K562 (cell line): ENCODE data around the gene HMGXB3. TPM values are rescaled to one million over a fixed set of nuclear protein-coding genes. Genes with fewer than 3 reads are reported as not detected.

ENCODE experiments used
- ATAC-seq: fragments of 200-7000 bp; cut with Tn5 transposase; 3 replicates; pipeline ENCODE4 v1.9.1; 2020; ENCODE audit warnings: moderate library complexity
- BruUV-seq: library from RNA; stranded (reverse); fragments of 400-500 nt; replicated peaks from 2 replicates; lab custom pipeline; 2021; lab: Mats Ljungman, UMichigan
- CTCF ChIA-PET: fragments of 300-600 bp; formaldehyde crosslinking; extraction: SDS; loops from one replicate; lab custom pipeline; 2021; ENCODE audit warnings: low intra/inter-chr PET ratio; lab: Yijun Ruan, JAX
- POLR2A ChIA-PET: fragments of 300-600, 350-650 bp; sonication (Branson Sonifier 250); formaldehyde crosslinking; extraction: SDS; loops from one replicate; lab custom pipeline; 2021; ENCODE audit warnings: antibody characterized with exemption, inconsistent platforms; lab: Yijun Ruan, JAX
- DNase-seq, 4 experiments: peaks; one replicate each; pipeline versions ENCODE4 v3.0.0 to v3.0.0-alpha.2; 2011 to 2018; ENCODE audit warnings: low spot score in 3 of 4, mixed read lengths in 3 of 4; ENCODE audit errors: extremely low read depth in 1 of 4
- FAIRE-seq: peaks from 2 replicates; lab custom pipeline; 2011; peaks lifted over from hg19 to GRCh38; lab: Jason Lieb, UNC
- H2AFZ ChIP-seq: 2 replicates; pipeline ENCODE4 v1.6.0; 2011; ENCODE audit warnings: low read depth, low read length, control low read depth, inconsistent platforms
- H3K27ac ChIP-seq: fragments of 200-600 bp; 3 replicates; pipeline ENCODE4 v1.8.0; 2011; ENCODE audit warnings: low read depth, mild to moderate bottlenecking, control low read depth, inconsistent platforms, low read length, moderate library complexity, mixed read lengths; ENCODE audit errors: extremely low read depth
- H3K27me3 ChIP-seq, 2 experiments: fragments of 300-600 bp in 1 of 2; 2 replicates in 1 of 2; 3 replicates in 1 of 2; pipeline versions ENCODE4 v1.6.0 to v1.8.0; 2011; ENCODE audit warnings: inconsistent platforms in 2 of 2, low read length in 2 of 2, mild to moderate bottlenecking in 1 of 2, mixed read lengths in 1 of 2, moderate library complexity in 1 of 2; ENCODE audit not compliant: control insufficient read depth in 2 of 2, insufficient read depth in 2 of 2
- H3K36me3 ChIP-seq: fragments of 300-600 bp; 3 replicates; pipeline ENCODE4 v1.8.0; 2011; ENCODE audit warnings: mild to moderate bottlenecking, low read length, inconsistent platforms; ENCODE audit not compliant: control insufficient read depth, insufficient read depth
- H3K4me1 ChIP-seq, 2 experiments: fragments of 200-600 bp in 1 of 2; replicated peaks in 1 of 2; 2 replicates in 1 of 2; 3 replicates in 1 of 2; pipeline versions ENCODE4 v1.5.1 to v1.8.0; 2011; ENCODE audit warnings: inconsistent platforms in 2 of 2, low read length in 2 of 2, mild to moderate bottlenecking in 1 of 2, mixed read lengths in 1 of 2, moderate library complexity in 1 of 2; ENCODE audit not compliant: control insufficient read depth in 2 of 2, insufficient read depth in 2 of 2
- H3K4me2 ChIP-seq: 2 replicates; pipeline ENCODE4 v1.6.1; 2011; ENCODE audit warnings: low read length, control low read depth, inconsistent platforms, mixed read lengths; ENCODE audit not compliant: insufficient read depth
- H3K4me3 ChIP-seq: fragments of 200-600 bp; sonication (generic), shearing (Covaris generic); 2 replicates; pipeline ENCODE4 v1.5.1; 2016; ENCODE audit warnings: control low read depth, inconsistent platforms
- H3K79me2 ChIP-seq: fragments of 200-600 bp; 3 replicates; pipeline ENCODE4 v1.8.0; 2011; ENCODE audit warnings: low read length, inconsistent platforms; ENCODE audit not compliant: control insufficient read depth, insufficient read depth
- H3K9ac ChIP-seq, 2 experiments: 2 replicates each; pipeline versions ENCODE4 v1.6.0 to v1.6.1; 2011; ENCODE audit warnings: low read depth in 2 of 2, low read length in 2 of 2, control low read depth in 1 of 2, inconsistent platforms in 1 of 2, mild to moderate bottlenecking in 1 of 2, mixed read lengths in 1 of 2; ENCODE audit not compliant: insufficient read depth in 1 of 2
- H3K9me1 ChIP-seq: one replicate; pipeline ENCODE4 v1.6.0; 2011; ENCODE audit warnings: inconsistent platforms, mild to moderate bottlenecking, low read length, moderate library complexity; ENCODE audit not compliant: control insufficient read depth, insufficient read depth
- H3K9me3 ChIP-seq: replicated peaks from 2 replicates; pipeline ENCODE4 v1.5.1; 2011; ENCODE audit warnings: low read depth, low read length, inconsistent platforms; ENCODE audit not compliant: control insufficient read depth, insufficient read depth
- H4K20me1 ChIP-seq: replicated peaks from 2 replicates; pipeline ENCODE4 v1.6.1; 2011; ENCODE audit warnings: low read length, inconsistent platforms, mixed read lengths; ENCODE audit not compliant: control insufficient read depth, insufficient read depth
- BMI1 ChIP-seq: fragments of 150-350 bp; IDR thresholded peaks from 2 replicates; pipeline ENCODE4 v1.6.1; 2014; ENCODE audit warnings: low read length
- CBX3 ChIP-seq, 2 experiments: IDR thresholded peaks; 1 replicate in 1 of 2; 2 replicates in 1 of 2; pipeline ENCODE4 v1.6.1; 2012; ENCODE audit warnings: inconsistent platforms in 2 of 2, low read length in 2 of 2, borderline replicate concordance in 1 of 2, control low read depth in 1 of 2
- CTBP1 ChIP-seq: fragments of 450-650 bp; IDR thresholded peaks from 2 replicates; pipeline ENCODE4 v1.6.1; 2016; ENCODE audit warnings: borderline replicate concordance
- CTCF ChIP-seq, 3 experiments: IDR thresholded peaks in 2 of 3; conservative IDR thresholded peaks in 1 of 3; 2 replicates each; pipeline ENCODE4 v1.5.1; 2011 to 2012; ENCODE audit warnings: low read length in 3 of 3, mild to moderate bottlenecking in 3 of 3, control low read depth in 2 of 3, improper control_type of control experiment in 1 of 3, inconsistent platforms in 1 of 3, low read depth in 1 of 3, mixed read lengths in 1 of 3, moderate library complexity in 1 of 3; ENCODE audit not compliant: insufficient read depth in 2 of 3
- ELF2 ChIP-seq: fragments of 250-450 bp; sonication (Bioruptor Pico); IDR thresholded peaks from 2 replicates; pipeline ENCODE4 v1.5.0; 2021; ENCODE audit warnings: mild to moderate bottlenecking
- GATAD2B ChIP-seq: fragments of 450-650 bp; IDR thresholded peaks from 2 replicates; pipeline ENCODE4 v1.6.1; 2017; ENCODE audit warnings: mild to moderate bottlenecking, borderline replicate concordance
- REST ChIP-seq, 2 experiments: fragments of 450-650 bp; formaldehyde crosslinking in 1 of 2; IDR thresholded peaks; 2 replicates each; pipeline versions ENCODE4 v1.4.0 to v1.6.1; 2014 to 2020; ENCODE audit warnings: mild to moderate bottlenecking in 2 of 2, borderline replicate concordance in 1 of 2, low read depth in 1 of 2
- ZNF395 ChIP-seq: fragments of 200-800 bp; sonication (Bioruptor generic); IDR thresholded peaks from 2 replicates; pipeline ENCODE4 v1.6.1; 2017; ENCODE audit warnings: missing genetic modification characterization, missing compliant biosample characterization
- WGBS: fragments of 100-300 bp; shearing (Covaris generic); methylation state at CpG from one replicate; pipeline ENCODE4 v1.1.6; 2016; ENCODE audit warnings: low coverage, mixed read lengths; ENCODE audit not compliant: insufficient coverage; ENCODE audit errors: missing lambda C conversion rate; 5-methylcytosine and 5-hydroxymethylcytosine counted together
- in situ Hi-C: fragments of 300-500 bp; cut with MboI; formaldehyde crosslinking; loops from 4 replicates; pipeline ENCODE4 v1.15.0; 2018; ENCODE audit warnings: inconsistent platforms, mixed read lengths
- intact Hi-C: fragments of 100-400 bp; cut with micrococcal nuclease; formaldehyde crosslinking; loops from 2 replicates; pipeline ENCODE4 v1.14.2; 2022
- polyA plus RNA-seq, 8 experiments: library from polyadenylated mRNA; depleted of rRNA in 4 of 8; stranded (reverse) in 5 of 8; unstranded in 3 of 8; fragments of >200 nt; fragmentation: Nextera tagmentation in 2 of 8; fragmentation: Illumina TruSeq in 1 of 8; extraction: Ambion mirVana in 2 of 8; extraction: Trizol in 1 of 8; gene quantifications; 2 replicates each; pipeline versions ENCODE4 v1.2.1 to v1.2.3, GENCODE V29; 2011 to 2014; ENCODE audit warnings: inconsistent platforms in 1 of 8, missing spikeins in 1 of 8
- total RNA-seq, 7 experiments: library from RNA; depleted of rRNA in 6 of 7; stranded (reverse); fragments of >200 nt in 6 of 7; fragmentation: Illumina TruSeq in 2 of 7; extraction: Trizol in 2 of 7; gene quantifications; 2 replicates each; pipeline versions ENCODE4 v1.2.1 to v1.2.3, GENCODE V29; 2011 to 2021; ENCODE audit warnings: low replicate concordance in 1 of 7

The HMGXB3 gene
- total and polyA plus RNA-seq, 9 of the 15 experiments (the other 6 are each of a cell fraction or from before 2014, with no cell fraction given) = 1.8 to 44.1 (median 32.2) TPM

- TF ChIP-seq REST (IDR thresholded peaks at IDR 0.05; ENCODE audit: borderline replicate concordance) = no peak
- no peak for TF ChIP-seq REST (CRISPR knock-in tag; IDR thresholded peaks at IDR 0.05; ENCODE audit: low read depth)
These were observed 44.2 kb downstream of the HMGXB3 start (continued) for GRCh38 chr5:150044712-150045111.

- in situ Hi-C loops (no loop called here), intact Hi-C loops (no loop called here)
- no peak overlapping the region for H3K9ac ChIP-seq
- 68% methylated on average over 6 of the region's 6 CpGs for WGBS
- no peak overlapping the region for H2AFZ ChIP-seq
- no peaks in the 10 kb centered on the region for H3K79me2 ChIP-seq
- CTCF ChIA-PET = no interaction called here
- POLR2A ChIA-PET = interaction anchor here (1.2 to 1.7 kb wide), 2 partner anchors 16 to 17 kb away, joined by 3 to 6 read pairs; no protein-coding TSS in a partner anchor
- peaks cover 93% of the 10 kb centered on the region for H3K36me3 ChIP-seq
- H4K20me1 ChIP-seq = no peaks in the 10 kb centered on the region
- FAIRE-seq (no peak), ATAC-seq (peak; percentile 54), DNase-seq (peak; percentile 30 to 48 (median 38))
- H3K4me1 ChIP-seq = peaks cover 14 to 31% of the 10 kb centered on the region in 2 experiments
- no peak overlapping the region for H3K4me2 ChIP-seq
- no peaks in the 10 kb centered on the region for H3K27me3 ChIP-seq
- BruUV-seq = no TSS peak
- no peak overlapping the region for H3K4me3 ChIP-seq
- H3K9me1 ChIP-seq = peaks cover 3% of the 10 kb centered on the region
- H3K27ac ChIP-seq = no peak overlapping the region
- no peaks in the 10 kb centered on the region for H3K9me3 ChIP-seq
- TF ChIP-seq ZNF395 (CRISPR knock-in tag) (0 out of 2 replicates have a peak, but pooled peaks have one; percentile 26), CBX3 (IDR thresholded peaks at IDR 0.05; ENCODE audit: borderline replicate concordance in 1 of 2, low read length in 2 of 2) (no peak), BMI1 (no peak), GATAD2B (no peak), ELF2 (CRISPR knock-in tag) (no peak), CTCF (IDR thresholded peaks at IDR 0.05 in 2 of 3, conservative IDR thresholded peaks at IDR 0.05 in 1 of 3; ENCODE audit: insufficient read depth in 2 of 3, low read depth in 1 of 3, low read length in 3 of 3) (peak; percentile 51), CTBP1 (no peak)
These were observed 45.0 kb downstream of the HMGXB3 start for GRCh38 chr5:150045549-150045948.
